AG09309 (cell line): ENCODE results near the gene CLEC2A.
"Not testable (repeated sequence)": the region's sequence is repeated elsewhere in the genome, so short reads cannot be mapped to it uniquely, and the experiment has no call there.

Source experiments
- DNase-seq: peaks from one replicate; pipeline ENCODE4 v3.0.0-alpha.2; 2010; ENCODE audit warnings: low read depth
- H3K4me3 ChIP-seq: 2 replicates; pipeline ENCODE4 v1.5.1; 2011; ENCODE audit warnings: mild to moderate bottlenecking, low read depth, low read length, moderate library complexity; ENCODE audit not compliant: control insufficient read depth
- CTCF ChIP-seq: IDR thresholded peaks from 2 replicates; pipeline ENCODE4 v1.5.1; 2011; ENCODE audit warnings: mild to moderate bottlenecking, low read depth, low read length, inconsistent platforms; ENCODE audit not compliant: insufficient read depth, control insufficient read depth; ENCODE audit errors: missing control alignments

Gene CLEC2A

DNA sequence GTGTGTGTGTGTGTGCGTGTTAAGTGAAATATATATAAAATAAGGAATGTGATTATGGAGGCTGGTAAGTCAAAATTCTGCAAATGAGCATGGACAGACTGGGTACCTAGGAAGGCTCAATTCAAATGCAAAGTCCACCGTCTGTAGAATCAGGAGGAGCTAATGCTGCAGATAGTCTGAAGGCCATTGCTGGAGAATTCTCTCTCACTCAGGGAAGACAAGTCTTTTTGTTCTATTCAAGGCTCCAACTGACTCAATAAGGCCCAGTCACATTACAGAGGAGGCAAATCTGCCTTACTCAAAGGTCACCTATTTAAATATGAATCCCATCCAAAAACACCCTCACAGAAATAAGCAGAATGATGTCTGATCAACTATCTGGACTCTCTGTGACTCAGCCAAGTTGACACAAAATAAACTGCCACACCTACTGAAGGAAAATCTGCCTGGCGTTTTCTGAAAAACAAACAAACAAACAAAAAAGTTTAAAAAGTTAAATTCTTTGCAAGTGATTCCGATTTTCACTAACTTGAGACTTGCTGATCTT is 51.6 kb downstream of the CLEC2A start:
- DNase-seq = no peak

DNA sequence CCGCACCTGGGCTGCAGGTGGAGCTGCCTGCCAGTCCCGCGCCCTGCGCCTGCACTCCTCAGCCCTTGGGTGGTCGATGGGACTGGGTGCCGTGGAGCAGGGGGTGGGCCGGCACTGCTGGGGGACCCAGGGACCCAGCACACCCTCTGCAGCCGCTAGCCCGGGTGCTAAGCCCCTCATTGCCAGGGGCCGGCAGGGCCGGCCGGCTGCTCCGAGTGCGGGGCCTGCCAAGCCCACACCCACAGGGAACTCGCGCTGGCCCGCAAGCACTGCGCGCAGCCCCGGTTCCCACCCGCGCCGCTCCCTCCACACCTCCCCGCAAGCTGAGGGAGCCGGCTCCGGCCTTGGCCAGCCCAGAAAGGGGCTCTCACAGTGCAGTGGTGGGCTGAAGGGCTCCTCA is 56.0 kb downstream of the CLEC2A start:
- DNase-seq, H3K4me3 ChIP-seq: not testable (repeated sequence)

More for the DNA sequence above, 51.6 kb downstream of the CLEC2A start:
- H3K4me3 ChIP-seq = no peak overlapping the region
- no peak for TF ChIP-seq CTCF

DNA sequence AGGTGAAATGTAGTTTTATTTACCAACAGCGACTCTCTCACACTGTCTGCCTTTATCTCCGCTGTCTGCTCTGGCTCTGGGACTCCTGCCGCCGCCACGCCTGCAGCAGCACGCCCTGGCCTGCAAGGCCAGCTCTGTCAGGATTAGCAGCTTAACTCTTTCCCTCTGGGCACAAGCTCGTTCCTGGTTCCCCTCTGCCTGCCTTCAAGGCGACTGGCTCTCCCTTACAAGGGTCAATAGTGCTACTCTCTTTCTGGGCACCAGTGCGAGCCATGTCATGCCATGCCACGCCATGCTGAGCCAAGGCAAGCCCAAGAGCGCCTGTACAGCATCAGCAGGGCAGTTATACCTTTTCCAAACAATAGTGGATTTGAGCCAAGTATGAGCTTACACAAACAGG is 59.4 kb downstream of the CLEC2A start:
- no peak for DNase-seq
- no peak overlapping the region for H3K4me3 ChIP-seq
- no peak for TF ChIP-seq CTCF

DNA sequence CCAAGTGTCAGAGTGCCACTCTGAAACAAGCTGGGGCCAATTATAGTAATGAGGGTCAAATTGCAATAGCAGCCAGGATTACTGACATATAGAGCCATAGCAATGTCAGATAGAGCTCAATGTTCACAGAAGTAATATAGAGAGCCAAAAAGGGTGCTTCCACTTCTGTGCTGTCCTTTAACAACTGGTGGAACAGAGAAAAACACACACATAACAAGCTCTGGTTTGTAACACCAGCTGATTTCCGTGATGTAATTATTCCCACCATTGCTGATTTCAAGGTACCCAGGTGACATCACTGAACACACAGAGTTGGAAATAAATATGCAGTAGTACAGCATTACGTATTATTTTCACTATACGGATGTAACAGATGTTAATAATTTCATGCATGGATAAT is 60.0 kb downstream of the CLEC2A start:
- no peak overlapping the region for H3K4me3 ChIP-seq
- no peak for DNase-seq
- TF ChIP-seq CTCF = no peak

DNA sequence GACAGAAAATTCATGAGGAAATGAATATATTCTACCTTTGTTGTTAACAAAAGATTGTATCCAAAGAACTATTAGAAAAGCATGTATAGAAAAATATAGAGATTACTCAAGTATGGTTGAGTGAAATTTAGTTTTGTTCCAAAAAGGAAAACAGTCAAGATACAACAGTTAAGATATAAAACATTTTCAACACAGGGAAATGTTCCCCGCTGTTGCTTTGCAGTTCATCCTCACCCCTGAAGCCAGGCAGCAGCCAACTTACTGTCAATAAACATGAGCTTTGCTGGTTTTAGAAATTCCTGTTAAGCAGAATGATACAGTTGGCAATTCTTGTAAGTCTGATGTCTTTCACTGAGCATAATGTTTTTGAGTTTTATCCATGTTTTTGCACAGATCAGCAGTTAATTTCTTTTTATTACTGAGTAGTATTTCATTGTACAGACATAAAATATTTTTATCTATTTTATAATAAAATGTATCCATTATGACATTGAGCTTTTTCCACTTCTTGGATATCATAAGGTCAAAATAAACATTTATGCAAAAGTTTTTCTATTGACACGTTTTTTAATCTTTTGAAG is 61.8 kb downstream of the CLEC2A start:
- no peak for DNase-seq
- no peak for TF ChIP-seq CTCF
- no peak overlapping the region; the same call in 1 of the 2 replicates for H3K4me3 ChIP-seq

DNA sequence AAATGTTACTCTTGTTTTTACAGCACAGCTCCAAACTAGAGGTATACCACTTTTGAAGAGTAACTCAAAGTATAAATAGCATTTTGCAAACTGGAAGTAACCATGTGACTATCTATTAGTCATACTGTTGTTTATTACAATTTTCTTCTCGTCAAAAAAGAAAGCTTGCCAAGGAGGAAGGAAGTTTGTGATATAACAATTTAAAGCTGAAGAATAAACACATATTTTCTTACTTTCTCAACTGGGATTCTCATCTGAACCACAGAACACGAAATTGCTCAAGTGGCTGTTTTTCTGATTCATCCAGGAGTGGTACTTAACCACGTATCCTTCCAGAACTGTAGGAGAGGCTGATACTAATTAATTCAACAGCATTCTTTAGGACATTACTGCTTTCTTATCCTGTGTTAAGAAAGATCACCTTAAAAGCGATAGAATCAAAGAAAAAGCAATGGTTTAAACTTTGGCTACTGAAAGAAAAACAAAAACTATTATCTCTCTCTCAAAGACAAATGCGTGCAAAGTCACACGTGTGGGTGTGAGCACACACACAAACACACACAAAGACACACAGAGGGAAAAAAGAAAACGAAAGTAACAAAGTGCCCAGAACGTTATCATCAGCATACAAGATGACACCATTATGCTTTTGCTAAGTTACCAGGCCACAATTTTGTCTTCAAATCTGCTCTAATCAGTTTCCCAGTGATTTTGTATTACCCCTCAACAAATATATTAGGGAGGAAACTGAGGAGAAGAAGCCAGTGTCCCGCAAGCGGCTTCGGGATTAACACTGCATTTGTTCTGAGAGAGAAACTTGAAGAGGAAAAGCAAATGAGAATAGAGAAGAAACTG is 62.6 kb downstream of the CLEC2A start, which contains the start of gene CLEC2B:
Gene CLEC2B (minus strand): TSS at position 48 of the 855 bp plus-strand sequence.
- TF ChIP-seq CTCF = no peak
- peak within 1 kb of the TSS; percentile 47 for H3K4me3 ChIP-seq

DNA sequence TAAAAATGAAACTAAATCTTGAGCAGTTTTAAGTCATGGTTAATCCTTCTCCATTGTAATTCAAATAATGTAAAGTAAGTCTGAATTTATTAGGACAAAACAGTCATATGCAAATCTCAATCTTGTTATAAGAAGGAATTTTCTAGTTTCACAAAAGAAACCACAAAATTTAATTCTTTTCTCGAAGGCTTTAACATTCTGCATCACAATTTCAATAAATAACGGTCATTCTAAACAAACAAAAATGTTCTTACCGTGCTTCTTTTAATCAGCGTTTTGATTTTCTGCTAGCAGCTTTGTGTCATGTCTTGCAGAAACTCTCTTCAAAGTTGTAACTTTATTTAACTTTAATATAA is 63.2 kb downstream of the CLEC2A start:
- H3K4me3 ChIP-seq = peak overlapping the region; percentile 47
- TF ChIP-seq CTCF = no peak

More for the DNA sequence above, 62.6 kb downstream of the CLEC2A start, which contains the start of gene CLEC2B:
- DNase-seq = peak; percentile 69

More for the DNA sequence above, 63.2 kb downstream of the CLEC2A start:
- DNase-seq = no peak
